GM18519 (cell line): ENCODE data around the gene SYT8.
"Not testable (repeated sequence)": the region's sequence is repeated elsewhere in the genome, so short reads cannot be mapped to it uniquely, and the experiment has no call there.

Experiments used
- ATAC-seq: cut with Tn5 transposase; IDR thresholded peaks from one replicate; pipeline ENCODE4 v1.9.1; 2021; ENCODE audit warnings: mild to moderate bottlenecking, moderate library complexity; ENCODE audit not compliant: unreplicated experiment, low FRiP score

The SYT8 gene

GRCh38 chr11:1870721-1871466, 36.1 kb downstream of the SYT8 start:
- no peak for ATAC-seq

- ATAC-seq, result no peak
Observed at GRCh38 chr11:1871531-1871930, 36.7 kb downstream of the SYT8 start.

- ATAC-seq, result no peak
Observed at GRCh38 chr11:1872267-1872985, 37.6 kb downstream of the SYT8 start.

GRCh38 chr11:1873048-1873812, 38.4 kb downstream of the SYT8 start:
- no peak for ATAC-seq

- not testable (repeated sequence) for ATAC-seq
Observed at GRCh38 chr11:1873813-1874150, 39.0 kb downstream of the SYT8 start.

- ATAC-seq, result not testable (repeated sequence)
Observed at GRCh38 chr11:1874441-1875092, 39.8 kb downstream of the SYT8 start.

GRCh38 chr11:1875093-1875850, 40.5 kb downstream of the SYT8 start:
- no peak for ATAC-seq

GRCh38 chr11:1875851-1876301, 41.1 kb downstream of the SYT8 start:
- ATAC-seq, result not testable (repeated sequence)

GRCh38 chr11:1876361-1877063, 41.7 kb downstream of the SYT8 start:
- no peak for ATAC-seq

- ATAC-seq, result no peak
Observed at GRCh38 chr11:1877211-1878136, 42.7 kb downstream of the SYT8 start.

- ATAC-seq, result no peak
Observed at GRCh38 chr11:1878137-1879031, 43.6 kb downstream of the SYT8 start.

- ATAC-seq, result no peak
Observed at GRCh38 chr11:1879342-1879940, 44.7 kb downstream of the SYT8 start.

GRCh38 chr11:1879941-1880720, 45.3 kb downstream of the SYT8 start:
- ATAC-seq, result no peak

GRCh38 chr11:1880746-1881441, 46.1 kb downstream of the SYT8 start:
- no peak for ATAC-seq

GRCh38 chr11:1881442-1882264, 46.9 kb downstream of the SYT8 start:
- no peak for ATAC-seq
